Endodermal cell (in vitro differentiated cells): ENCODE results near the gene CGRRF1. TPM values are rescaled to one million over a fixed set of nuclear protein-coding genes. Genes with fewer than 3 reads are reported as not detected.

Experiments used
- DNase-seq: peaks from one replicate; pipeline ENCODE4 v3.0.0-alpha.2; 2017
- H3K27ac ChIP-seq: 2 replicates; pipeline ENCODE4 v1.5.1; 2013; ENCODE audit warnings: mild to moderate bottlenecking, low read depth, low read length, moderate library complexity
- H3K27me3 ChIP-seq: 2 replicates; pipeline ENCODE4 v1.6.1; 2013; ENCODE audit warnings: mild to moderate bottlenecking, low read length, moderate library complexity; ENCODE audit not compliant: insufficient read depth, control insufficient read depth, poor library complexity, severe bottlenecking
- H3K36me3 ChIP-seq: 2 replicates; pipeline ENCODE4 v1.7.0; 2013; ENCODE audit warnings: mild to moderate bottlenecking, low read length, moderate library complexity; ENCODE audit not compliant: control insufficient read depth, insufficient read depth
- H3K4me1 ChIP-seq: one replicate; pipeline ENCODE4 v1.7.0; 2013; ENCODE audit warnings: low read length; ENCODE audit not compliant: control insufficient read depth, insufficient read depth
- H3K4me3 ChIP-seq: 2 replicates; pipeline ENCODE4 v1.5.1; 2013; ENCODE audit warnings: mild to moderate bottlenecking, low read length, moderate library complexity
- H3K9ac ChIP-seq: 2 replicates; pipeline ENCODE4 v1.6.1; 2013; ENCODE audit warnings: mild to moderate bottlenecking, low read length, moderate library complexity; ENCODE audit not compliant: poor library complexity, severe bottlenecking; ENCODE audit errors: extremely low read depth
- H3K9me3 ChIP-seq: 2 replicates; pipeline ENCODE4 v1.6.1; 2013; ENCODE audit warnings: mild to moderate bottlenecking, low read length, moderate library complexity; ENCODE audit not compliant: control insufficient read depth
- H3K27ac Mint-ChIP-seq: 2 replicates; pipeline ENCODE4 v1.8.0; 2020; ENCODE audit warnings: mixed read lengths
- H3K27me3 Mint-ChIP-seq: 2 replicates; pipeline ENCODE4 v1.8.0; 2021; ENCODE audit warnings: mild to moderate bottlenecking, mixed read lengths; ENCODE audit not compliant: insufficient read depth
- H3K36me3 Mint-ChIP-seq: 2 replicates; pipeline ENCODE4 v1.8.0; 2020; ENCODE audit warnings: low read depth, mixed read lengths
- H3K4me1 Mint-ChIP-seq: 2 replicates; pipeline ENCODE4 v1.8.0; 2020; ENCODE audit warnings: mixed read lengths
- H3K4me3 Mint-ChIP-seq: 2 replicates; pipeline ENCODE4 v1.8.0; 2020; ENCODE audit warnings: mild to moderate bottlenecking, moderate library complexity, mixed read lengths
- H3K9me3 Mint-ChIP-seq: 2 replicates; pipeline ENCODE4 v1.8.0; 2020; ENCODE audit warnings: mild to moderate bottlenecking, mixed read lengths
- WGBS, 2 experiments: methylation state at CpG; one replicate each; pipeline versions ENCODE4 v1.1.5 to v1.1.7; 2013; ENCODE audit warnings: missing lambda C conversion rate in 2 of 2, mixed read lengths in 1 of 2; ENCODE audit not compliant: insufficient coverage in 1 of 2, insufficient read length in 1 of 2; 5-methylcytosine and 5-hydroxymethylcytosine counted together
- total RNA-seq, 2 donors: library from RNA; stranded (reverse); fragmentation: NEBNext Ultra II Directional in 1 of 2; extraction: Animal tissue kit (Norgen Biotek cat#: 25700) in 1 of 2; gene quantifications; 2 replicates in 1 of 2; 3 replicates in 1 of 2; pipeline ENCODE4 v1.2.1, GENCODE V29; 2021
- TF ChIP-seq, protein P1 (sequence below): fragments of 200-600 bp; sonication (generic); conservative IDR thresholded peaks from 2 replicates; pipeline ENCODE4 v1.5.0; 2021; ENCODE audit warnings: antibody characterized with exemption, mild to moderate bottlenecking

Gene CGRRF1
- total RNA-seq, 2 donors from 2014 or later, result 17.8 to 19.3 TPM

DNA sequence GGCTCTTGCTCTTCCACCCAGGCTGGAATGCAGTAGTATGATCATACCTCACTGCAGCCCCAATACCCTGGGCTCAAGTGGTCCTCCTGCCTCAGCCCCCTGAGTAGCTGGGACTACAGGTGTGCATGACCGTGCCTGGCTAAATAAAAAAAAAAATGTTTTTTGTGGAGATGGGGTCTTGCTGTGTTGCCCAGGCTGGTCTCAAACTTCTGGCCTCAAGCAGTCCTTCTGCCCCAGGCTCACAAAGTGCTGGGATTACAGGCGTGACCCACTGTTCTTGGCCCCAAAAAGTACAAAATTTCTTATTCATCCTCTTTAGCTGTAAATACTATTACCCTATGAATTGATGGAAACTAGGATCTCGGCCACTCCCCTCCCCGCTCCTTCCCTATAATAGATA, 14.7 kb downstream of the CGRRF1 start:
- Mint-ChIP-seq H3K27ac (no peak overlapping the region), H3K27me3 (no peaks in the 10 kb centered on the region), H3K9me3 (no peaks in the 10 kb centered on the region), H3K4me3 (no peak overlapping the region), H3K4me1 (peaks cover 2% of the 10 kb centered on the region), H3K36me3 (peaks cover 36% of the 10 kb centered on the region)
- peaks cover 34% of the 10 kb centered on the region for H3K36me3 ChIP-seq
- H3K9me3 ChIP-seq, result no peaks in the 10 kb centered on the region
- H3K27me3 ChIP-seq, result no peaks in the 10 kb centered on the region
- no peak overlapping the region for H3K4me3 ChIP-seq
- DNase-seq, result no peak
- no peak overlapping the region for H3K9ac ChIP-seq
- TF ChIP-seq, protein P1, sequence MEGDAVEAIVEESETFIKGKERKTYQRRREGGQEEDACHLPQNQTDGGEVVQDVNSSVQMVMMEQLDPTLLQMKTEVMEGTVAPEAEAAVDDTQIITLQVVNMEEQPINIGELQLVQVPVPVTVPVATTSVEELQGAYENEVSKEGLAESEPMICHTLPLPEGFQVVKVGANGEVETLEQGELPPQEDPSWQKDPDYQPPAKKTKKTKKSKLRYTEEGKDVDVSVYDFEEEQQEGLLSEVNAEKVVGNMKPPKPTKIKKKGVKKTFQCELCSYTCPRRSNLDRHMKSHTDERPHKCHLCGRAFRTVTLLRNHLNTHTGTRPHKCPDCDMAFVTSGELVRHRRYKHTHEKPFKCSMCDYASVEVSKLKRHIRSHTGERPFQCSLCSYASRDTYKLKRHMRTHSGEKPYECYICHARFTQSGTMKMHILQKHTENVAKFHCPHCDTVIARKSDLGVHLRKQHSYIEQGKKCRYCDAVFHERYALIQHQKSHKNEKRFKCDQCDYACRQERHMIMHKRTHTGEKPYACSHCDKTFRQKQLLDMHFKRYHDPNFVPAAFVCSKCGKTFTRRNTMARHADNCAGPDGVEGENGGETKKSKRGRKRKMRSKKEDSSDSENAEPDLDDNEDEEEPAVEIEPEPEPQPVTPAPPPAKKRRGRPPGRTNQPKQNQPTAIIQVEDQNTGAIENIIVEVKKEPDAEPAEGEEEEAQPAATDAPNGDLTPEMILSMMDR, result no peak
- no peaks in the 10 kb centered on the region for H3K4me1 ChIP-seq
- no peak overlapping the region for H3K27ac ChIP-seq
- whole genome bisulfite sequencing, 2 experiments, result 89 to 100% methylated on average over 1 to 4 of the region's 4 CpGs

DNA sequence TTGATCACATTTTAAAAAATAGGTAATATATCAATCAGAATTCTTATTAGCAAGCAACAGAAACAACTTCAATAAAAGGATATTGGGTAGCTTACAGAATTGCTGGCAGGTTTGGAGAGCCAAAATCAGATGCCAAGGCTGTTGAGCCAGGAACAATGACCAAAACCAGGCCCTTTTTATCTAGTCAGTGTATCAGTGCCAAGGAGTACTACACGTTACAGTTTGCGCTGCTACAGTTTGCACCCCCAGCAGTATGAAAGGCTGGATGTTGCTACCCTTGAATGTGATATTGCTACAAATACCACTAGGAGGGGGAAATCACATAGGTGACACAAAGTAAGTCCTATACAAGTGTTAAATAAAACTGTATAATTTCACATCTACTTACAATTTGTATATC, 19.3 kb downstream of the CGRRF1 start:
- no peak for DNase-seq
- TF ChIP-seq, protein P1, result no peak
- WGBS, 2 experiments, result 88% methylated on average over 2 of the region's 2 CpGs; no CpG with 5 or more reads in 1 of the 2 experiments
- H3K4me3 Mint-ChIP-seq, result no peak overlapping the region
- no peak overlapping the region for H3K27ac ChIP-seq
- H3K27me3 ChIP-seq, result no peaks in the 10 kb centered on the region
- peaks cover 42% of the 10 kb centered on the region for H3K36me3 ChIP-seq
- no peaks in the 10 kb centered on the region for H3K4me1 ChIP-seq
- H3K36me3 Mint-ChIP-seq, result peaks cover 16% of the 10 kb centered on the region
- no peak overlapping the region for H3K9ac ChIP-seq
- H3K4me3 ChIP-seq, result no peak overlapping the region
- no peaks in the 10 kb centered on the region for H3K9me3 ChIP-seq
- H3K4me1 Mint-ChIP-seq, result peaks cover 7% of the 10 kb centered on the region
- H3K9me3 Mint-ChIP-seq, result no peaks in the 10 kb centered on the region
- H3K27ac Mint-ChIP-seq, result no peak overlapping the region
- no peaks in the 10 kb centered on the region for H3K27me3 Mint-ChIP-seq

DNA sequence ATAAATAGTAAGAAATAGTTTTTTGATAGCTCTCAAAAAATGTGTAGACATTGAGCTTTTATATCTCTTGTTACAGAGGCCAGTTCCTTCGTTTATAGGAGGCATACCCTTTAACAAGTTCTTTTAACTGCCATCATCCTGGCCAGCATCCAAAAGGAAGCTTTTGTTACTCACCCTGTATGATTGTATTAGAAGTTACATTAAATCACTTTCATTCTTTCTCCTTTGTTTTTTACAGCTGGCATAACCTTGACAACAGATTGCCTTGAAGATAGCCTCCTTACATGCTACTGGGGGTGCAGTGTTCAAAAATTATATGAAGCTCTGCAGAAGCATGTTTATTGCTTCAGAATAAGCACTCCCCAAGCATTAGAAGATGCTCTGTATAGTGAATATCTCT, 20.1 kb downstream of the CGRRF1 start:
- 100% methylated on average over 1 of the region's 1 CpG; no CpG with 5 or more reads in 1 of the 2 experiments for WGBS, 2 experiments
- H3K27ac Mint-ChIP-seq, result no peak overlapping the region
- Histone ChIP-seq H3K27ac (no peak overlapping the region), H3K9ac (no peak overlapping the region), H3K4me1 (no peaks in the 10 kb centered on the region), H3K4me3 (no peak overlapping the region), H3K36me3 (peaks cover 37% of the 10 kb centered on the region), H3K27me3 (no peaks in the 10 kb centered on the region), H3K9me3 (no peaks in the 10 kb centered on the region)
- no peak overlapping the region for H3K4me3 Mint-ChIP-seq
- no peaks in the 10 kb centered on the region for H3K27me3 Mint-ChIP-seq
- no peaks in the 10 kb centered on the region for H3K9me3 Mint-ChIP-seq
- H3K4me1 Mint-ChIP-seq, result peaks cover 7% of the 10 kb centered on the region
- DNase-seq, result no peak
- TF ChIP-seq, protein P1, result no peak
- peaks cover 13% of the 10 kb centered on the region for H3K36me3 Mint-ChIP-seq
